ENCODE data around the gene SORBS1.

SORBS1 gene

GRCh38 chr10:95374597-95375209 lies 186.5 kb downstream of the SORBS1 start (continued):
- no peak for TF ChIP-seq TRIM28 (IDR thresholded peaks at IDR 0.05; ENCODE audit: borderline replicate concordance, low read length)
- TF ChIP-seq RBAK (tag by site-specific recombination; IDR thresholded peaks at IDR 0.05): no peak
- TF ChIP-seq REPIN1 (tag by site-specific recombination; IDR thresholded peaks at IDR 0.05; ENCODE audit: low read depth): no peak
- TF ChIP-seq ZNF501 (tag by site-specific recombination; IDR thresholded peaks at IDR 0.05): no peak
- no peak for TF ChIP-seq GLI2 (tag by site-specific recombination; IDR thresholded peaks at IDR 0.05; ENCODE audit: borderline replicate concordance, low read depth)
- TF ChIP-seq ZBTB21 (tag by site-specific recombination; IDR thresholded peaks at IDR 0.05): no peak
- TF ChIP-seq KLF16 (tag by site-specific recombination; IDR thresholded peaks at IDR 0.05): no peak

- TF ChIP-seq ZNF768 (tag by site-specific recombination; IDR thresholded peaks at IDR 0.05) (no peak), REST (tag by site-specific recombination; IDR thresholded peaks at IDR 0.05) (peak; percentile 48), ZNF202 (tag by site-specific recombination; IDR thresholded peaks at IDR 0.05; ENCODE audit: borderline replicate concordance) (no peak), HOXC10 (CRISPR knock-in tag; IDR thresholded peaks at IDR 0.05) (no peak), ZNF549 (tag by site-specific recombination; IDR thresholded peaks at IDR 0.05) (no peak), ZNF843 (tag by site-specific recombination; IDR thresholded peaks at IDR 0.05) (no peak)
- ChIA-PET POLR2A (no interaction called here), CTCF (interaction anchor here (0.6 to 10.8 kb wide), 40 partner anchors 12 to 491 kb away, joined by 3 to 213 read pairs (median 6); partner anchors contain the start of gene TCTN3)
These were observed 187.5 kb downstream of the SORBS1 start for GRCh38 chr10:95373660-95374059.

DNA sequence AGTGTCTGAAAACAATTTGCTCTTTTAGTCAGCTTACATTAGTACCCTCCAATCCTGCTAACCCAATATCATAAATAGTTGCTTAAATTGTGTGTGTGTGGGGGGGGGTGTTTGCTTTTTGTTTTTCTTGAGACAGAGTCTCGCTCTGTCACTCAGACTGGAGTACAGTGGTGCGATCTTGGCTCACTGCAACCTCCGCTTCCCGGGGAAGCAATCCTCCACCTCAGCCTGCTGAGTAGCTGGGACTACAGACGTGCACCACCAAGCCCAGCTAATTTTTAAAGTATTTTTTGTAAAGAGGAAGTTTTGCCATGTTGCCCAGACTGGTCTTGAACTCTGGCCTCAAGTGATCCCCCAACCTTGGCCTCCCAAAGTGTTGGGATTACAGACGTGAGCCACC lies 196.8 kb downstream of the SORBS1 start:
- Histone ChIP-seq H3K36me3 (ENCODE audit: control insufficient read depth in 2 of 2, insufficient read depth in 1 of 2, low read length in 2 of 2) (no peaks in the 10 kb centered on the region), H3K27ac (ENCODE audit: extremely low read depth, low read depth, low read length) (no peak overlapping the region), H3K4me3 (ENCODE audit: low read depth, low read length) (no peak overlapping the region), H3K9me3 (ENCODE audit: control insufficient read depth, insufficient read depth, low read depth, low read length) (no peaks in the 10 kb centered on the region), H3K4me1 (ENCODE audit: control insufficient read depth, insufficient read depth, low read length) (no peaks in the 10 kb centered on the region)
- ChIA-PET CTCF (interaction anchor here (0.6 to 11.0 kb wide), 25 partner anchors 9 to 747 kb away, joined by 3 to 271 read pairs (median 6); no protein-coding TSS in a partner anchor), POLR2A (no interaction called here)
- no peak for TF ChIP-seq ZNF449 (tag by site-specific recombination; IDR thresholded peaks at IDR 0.05)
- TF ChIP-seq ZNF24 (tag by site-specific recombination; IDR thresholded peaks at IDR 0.05): no peak
- no peak for TF ChIP-seq PBX3 (CRISPR knock-in tag; IDR thresholded peaks at IDR 0.05)
- TF ChIP-seq ZNF660 (tag by site-specific recombination; IDR thresholded peaks at IDR 0.05): 0 out of 2 replicates have a peak, but pooled peaks have one; percentile 25
- TF ChIP-seq RBAK (tag by site-specific recombination; IDR thresholded peaks at IDR 0.05): no peak
- no peak for TF ChIP-seq ZBTB6 (tag by site-specific recombination; IDR thresholded peaks at IDR 0.05)

More at GRCh38 chr10:95373660-95374059, 187.5 kb downstream of the SORBS1 start:
- Histone ChIP-seq H3K4me1 (ENCODE audit: control insufficient read depth, insufficient read depth, low read length) (no peaks in the 10 kb centered on the region), H3K36me3 (ENCODE audit: control insufficient read depth in 2 of 2, insufficient read depth in 1 of 2, low read length in 2 of 2) (no peaks in the 10 kb centered on the region), H3K9me3 (ENCODE audit: control insufficient read depth, insufficient read depth, low read depth, low read length) (no peaks in the 10 kb centered on the region), H3K4me3 (ENCODE audit: low read depth, low read length) (no peak overlapping the region), H3K27ac (ENCODE audit: extremely low read depth, low read depth, low read length) (no peak overlapping the region)

All from HEK293 (cell line).